K562 (cell line): ENCODE results near the gene RCSD1. TPM values are rescaled to one million over a fixed set of nuclear protein-coding genes. Genes with fewer than 3 reads are reported as not detected.

Experiments
- MCM7 ChIP-seq, 2 experiments: fragments of 450-650 bp; IDR thresholded peaks; 2 replicates each; pipeline ENCODE4 v1.6.1; 2016 to 2018
- NEUROD1 ChIP-seq: fragments of 150-350 bp; IDR thresholded peaks from 2 replicates; pipeline ENCODE4 v1.6.1; 2014; ENCODE audit warnings: borderline replicate concordance, low read length, low read depth; ENCODE audit not compliant: partially characterized antibody
- ZNF354B ChIP-seq: fragments of 250-450 bp; sonication (Bioruptor Pico); IDR thresholded peaks from 2 replicates; pipeline ENCODE4 v1.4.0; 2020
- ZNF407 ChIP-seq: fragments of 450-650 bp; IDR thresholded peaks from 2 replicates; pipeline ENCODE4 v1.6.1; 2016; ENCODE audit warnings: low read depth
- polyA plus RNA-seq, 8 experiments: library from polyadenylated mRNA; depleted of rRNA in 4 of 8; stranded (reverse) in 5 of 8; unstranded in 3 of 8; fragments of >200 nt; fragmentation: Nextera tagmentation in 2 of 8; fragmentation: Illumina TruSeq in 1 of 8; extraction: Ambion mirVana in 2 of 8; extraction: Trizol in 1 of 8; gene quantifications; 2 replicates each; pipeline versions ENCODE4 v1.2.1 to v1.2.3, GENCODE V29; 2011 to 2014; ENCODE audit warnings: inconsistent platforms in 1 of 8, missing spikeins in 1 of 8
- total RNA-seq, 7 experiments: library from RNA; depleted of rRNA in 6 of 7; stranded (reverse); fragments of >200 nt in 6 of 7; fragmentation: Illumina TruSeq in 2 of 7; extraction: Trizol in 2 of 7; gene quantifications; 2 replicates each; pipeline versions ENCODE4 v1.2.1 to v1.2.3, GENCODE V29; 2011 to 2021; ENCODE audit warnings: low replicate concordance in 1 of 7

Gene RCSD1
- total and polyA plus RNA-seq, 9 of the 15 experiments (the other 6 are each of a cell fraction or from before 2014, with no cell fraction given) = 7.8 to 69.8 (median 45.3) TPM

DNA sequence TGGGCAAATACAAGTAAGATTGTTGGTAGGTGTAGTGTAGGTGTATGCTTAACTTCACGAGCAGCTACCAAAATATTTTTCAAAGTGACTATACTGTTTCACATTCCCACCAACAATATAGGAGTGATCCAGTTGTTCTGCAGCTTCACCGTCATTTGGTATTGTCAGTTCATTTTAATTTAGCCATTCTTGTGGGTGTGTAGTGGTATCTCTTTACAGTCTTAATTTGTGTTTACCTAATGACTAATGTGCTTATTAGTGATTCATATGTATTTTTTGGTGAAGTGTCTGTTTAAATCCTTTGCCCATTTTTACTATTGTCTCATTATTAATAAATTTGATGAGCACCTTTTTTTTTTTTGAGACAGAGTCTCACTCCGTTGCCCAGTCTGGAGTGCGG lies 35.4 kb downstream of the RCSD1 start (continued):
- no peak for TF ChIP-seq NEUROD1
- TF ChIP-seq ZNF354B (CRISPR knock-in tag) = no peak
- TF ChIP-seq ZNF407 = no peak
- no peak for TF ChIP-seq MCM7 (IDR thresholded peaks at IDR 0.05)
